HepG2 (cell line): ENCODE measurements around the gene OMD. TPM values are rescaled to one million over a fixed set of nuclear protein-coding genes. Genes with fewer than 3 reads are reported as not detected.

Source experiments
- ATAC-seq: fragments of 200-7000 bp; cut with Tn5 transposase; 3 replicates; pipeline ENCODE4 v1.9.1; 2020; ENCODE audit warnings: mild to moderate bottlenecking, moderate library complexity
- BruUV-seq: library from RNA; stranded (reverse); fragments of 400-500 nt; replicated peaks from 2 replicates; lab custom pipeline; 2021; lab: Mats Ljungman, UMichigan
- CTCF ChIA-PET: fragments of 300-600 bp; formaldehyde crosslinking; extraction: SDS; loops from one replicate; lab custom pipeline; 2021; ENCODE audit warnings: low total read pairs, inconsistent platforms, low intra/inter-chr PET ratio; lab: Yijun Ruan, JAX
- POLR2A ChIA-PET: fragments of 350-600 bp; sonication (Branson Sonifier 250); formaldehyde crosslinking; loops from one replicate; lab custom pipeline; 2020; ENCODE audit warnings: antibody characterized with exemption, inconsistent platforms; lab: Yijun Ruan, JAX
- DNase-seq: peaks from one replicate; pipeline ENCODE4 v3.0.0-alpha.2; 2015; ENCODE audit warnings: low spot score
- FAIRE-seq: peaks from 3 replicates; lab custom pipeline; 2011; peaks lifted over from hg19 to GRCh38; lab: Jason Lieb, UNC
- H2AFZ ChIP-seq: one replicate; pipeline ENCODE4 v1.6.1; 2011; ENCODE audit warnings: low read length, inconsistent platforms
- H3K27ac ChIP-seq: fragments of 300-600 bp; 3 replicates; pipeline ENCODE4 v1.8.0; 2011; ENCODE audit warnings: mixed run types, mild to moderate bottlenecking, mixed read lengths, low read length, inconsistent platforms; ENCODE audit not compliant: insufficient read depth; ENCODE audit errors: extremely low read length
- H3K27me3 ChIP-seq, 2 experiments: fragments of 200-600 bp in 1 of 2; 2 replicates in 1 of 2; 3 replicates in 1 of 2; pipeline versions ENCODE4 v1.6.0 to v1.8.0; 2011; ENCODE audit warnings: low read length in 2 of 2, mild to moderate bottlenecking in 2 of 2, moderate library complexity in 2 of 2, inconsistent platforms in 1 of 2; ENCODE audit not compliant: insufficient read depth in 2 of 2, control insufficient read depth in 1 of 2
- H3K36me3 ChIP-seq, 2 experiments: fragments of 200-600 bp in 1 of 2; replicated peaks in 1 of 2; 2 replicates in 1 of 2; 3 replicates in 1 of 2; pipeline versions ENCODE4 v1.5.1 to v1.8.0; 2011; ENCODE audit warnings: low read length in 2 of 2, inconsistent platforms in 1 of 2; ENCODE audit not compliant: insufficient read depth in 2 of 2, control insufficient read depth in 1 of 2
- H3K4me1 ChIP-seq: 2 replicates; pipeline ENCODE4 v1.5.1; 2012; ENCODE audit warnings: low read length, inconsistent platforms; ENCODE audit not compliant: insufficient read depth
- H3K4me2 ChIP-seq: 2 replicates; pipeline ENCODE4 v1.6.0; 2011; ENCODE audit warnings: low read depth, low read length, inconsistent platforms
- H3K4me3 ChIP-seq, 3 experiments: fragments of 200-600 bp in 1 of 3; sonication (generic), shearing (Covaris generic) in 1 of 3; replicated peaks in 1 of 3; 2 replicates each; pipeline ENCODE4 v1.5.1; 2011 to 2016; ENCODE audit warnings: low read length in 3 of 3, inconsistent platforms in 2 of 3, low read depth in 2 of 3, mild to moderate bottlenecking in 2 of 3, control low read depth in 1 of 3, mixed read lengths in 1 of 3; ENCODE audit not compliant: insufficient read depth in 1 of 3
- H3K79me2 ChIP-seq: one replicate; pipeline ENCODE4 v1.6.1; 2011; ENCODE audit warnings: low read length, inconsistent platforms; ENCODE audit not compliant: insufficient read depth
- H3K9ac ChIP-seq: 2 replicates; pipeline ENCODE4 v1.6.0; 2011; ENCODE audit warnings: mild to moderate bottlenecking, low read depth, low read length, inconsistent platforms; ENCODE audit not compliant: insufficient read depth
- H3K9me3 ChIP-seq: 2 replicates; pipeline ENCODE4 v1.5.1; 2012; ENCODE audit warnings: mild to moderate bottlenecking, low read length
- H4K20me1 ChIP-seq: 2 replicates; pipeline ENCODE4 v1.6.0; 2011; ENCODE audit warnings: inconsistent platforms, mild to moderate bottlenecking, low read length, moderate library complexity; ENCODE audit not compliant: insufficient read depth
- CREB1 ChIP-seq, 2 experiments: fragments of 450-650 bp in 1 of 2; IDR thresholded peaks; 2 replicates each; pipeline ENCODE4 v1.6.1; 2016 to 2017; ENCODE audit warnings: control low read depth in 1 of 2, mild to moderate bottlenecking in 1 of 2, missing compliant biosample characterization in 1 of 2, missing genetic modification characterization in 1 of 2
- HNF4G ChIP-seq, 2 experiments: sonication (generic) in 1 of 2; formaldehyde crosslinking in 1 of 2; IDR thresholded peaks; 2 replicates each; pipeline versions ENCODE4 v1.4.0 to v1.6.1; 2011 to 2020; ENCODE audit warnings: borderline replicate concordance in 2 of 2, low read depth in 2 of 2, mild to moderate bottlenecking in 2 of 2, low read length in 1 of 2, missing genetic modification reagents in 1 of 2, moderate library complexity in 1 of 2
- HOXA5 ChIP-seq: sonication (generic); formaldehyde crosslinking; IDR thresholded peaks from 2 replicates; pipeline ENCODE4 v1.4.0; 2020; ENCODE audit warnings: missing genetic modification reagents
- MTF1 ChIP-seq: sonication (generic); formaldehyde crosslinking; IDR thresholded peaks from 2 replicates; pipeline ENCODE4 v1.5.0; 2020; ENCODE audit warnings: missing genetic modification reagents
- MXI1 ChIP-seq: IDR thresholded peaks from 3 replicates; pipeline ENCODE4 v1.6.1; 2012; ENCODE audit warnings: low read depth, low read length, inconsistent platforms, borderline replicate concordance
- NRL ChIP-seq: sonication (generic); formaldehyde crosslinking; IDR thresholded peaks from 2 replicates; pipeline ENCODE4 v1.5.0; 2020; ENCODE audit warnings: missing genetic modification reagents, mild to moderate bottlenecking, moderate library complexity, borderline replicate concordance
- PHF20 ChIP-seq: sonication (generic); formaldehyde crosslinking; IDR thresholded peaks from 2 replicates; pipeline ENCODE4 v1.5.0; 2020; ENCODE audit warnings: mild to moderate bottlenecking, missing genetic modification reagents
- XRCC5 ChIP-seq: fragments of 200-400 bp; formaldehyde crosslinking; optimal IDR thresholded peaks from 2 replicates; pipeline ENCODE3; 2017; ENCODE audit warnings: mild to moderate bottlenecking, low read length
- ZNF225 ChIP-seq: sonication (generic); formaldehyde crosslinking; IDR thresholded peaks from 2 replicates; pipeline ENCODE4 v1.4.0; 2020; ENCODE audit warnings: mild to moderate bottlenecking, missing genetic modification reagents
- ZNF331 ChIP-seq: sonication (generic); formaldehyde crosslinking; IDR thresholded peaks from 2 replicates; pipeline ENCODE4 v1.4.0; 2020; ENCODE audit warnings: missing genetic modification reagents
- ZNF367 ChIP-seq: sonication (generic); formaldehyde crosslinking; IDR thresholded peaks from 2 replicates; pipeline ENCODE4 v1.4.0; 2020; ENCODE audit warnings: missing genetic modification reagents, borderline replicate concordance
- ZNF878 ChIP-seq: sonication (generic); formaldehyde crosslinking; IDR thresholded peaks from 2 replicates; pipeline ENCODE4 v1.8.1; 2023; ENCODE audit warnings: mild to moderate bottlenecking, missing genetic modification reagents, moderate library complexity
- WGBS: methylation state at CpG from one replicate; pipeline ENCODE4 v1.1.6; 2017; ENCODE audit warnings: low lambda C conversion rate; 5-methylcytosine and 5-hydroxymethylcytosine counted together
- in situ Hi-C: cut with HindIII; loops from 2 replicates; pipeline ENCODE4 v1.10.0; 2017; ENCODE audit warnings: low pct_unique_long_range_greater_than_20kb; ENCODE audit not compliant: extremely low pct_ligation_motif_present
- intact Hi-C: fragments of 100-400 bp; cut with micrococcal nuclease; formaldehyde crosslinking; loops from one replicate; pipeline ENCODE4 v1.10.0; 2022; ENCODE audit not compliant: unreplicated experiment
- polyA plus RNA-seq, 8 experiments: library from polyadenylated mRNA; depleted of rRNA in 3 of 8; stranded (reverse) in 7 of 8; unstranded in 1 of 8; fragments of >200 nt; fragmentation: Illumina TruSeq in 4 of 8; extraction: Trizol in 4 of 8; gene quantifications; 2 replicates each; pipeline versions ENCODE4 v1.2.1 to v1.2.3, GENCODE V29; 2011 to 2016; ENCODE audit warnings: low read depth in 4 of 8, missing spikeins in 1 of 8, mixed read lengths in 1 of 8; ENCODE audit not compliant: insufficient read depth in 1 of 8
- total RNA-seq, 5 experiments: library from RNA; depleted of rRNA; stranded (reverse); fragments of >200 nt; fragmentation: Illumina TruSeq; extraction: Trizol; gene quantifications; 2 replicates each; pipeline ENCODE4 v1.2.3, GENCODE V29; 2016; ENCODE audit warnings: low read depth in 1 of 5
- TF ChIP-seq, protein P1 (sequence below): sonication (generic); formaldehyde crosslinking; IDR thresholded peaks from 2 replicates; pipeline ENCODE4 v1.9.0; 2021; ENCODE audit warnings: missing genetic modification reagents, mild to moderate bottlenecking, borderline replicate concordance
- TF ChIP-seq, protein P2 (sequence below): sonication (generic); formaldehyde crosslinking; IDR thresholded peaks from 2 replicates; pipeline ENCODE4 v1.4.0; 2020; ENCODE audit warnings: missing genetic modification reagents
- TF ChIP-seq, protein P3 (sequence below): sonication (generic); formaldehyde crosslinking; IDR thresholded peaks from 2 replicates; pipeline ENCODE4 v1.4.0; 2020; ENCODE audit warnings: low read depth, missing genetic modification reagents

The OMD gene
- total and polyA plus RNA-seq, 2 of the 13 experiments (the other 11 are each of a cell fraction or from before 2014, with no cell fraction given), result not detected

DNA sequence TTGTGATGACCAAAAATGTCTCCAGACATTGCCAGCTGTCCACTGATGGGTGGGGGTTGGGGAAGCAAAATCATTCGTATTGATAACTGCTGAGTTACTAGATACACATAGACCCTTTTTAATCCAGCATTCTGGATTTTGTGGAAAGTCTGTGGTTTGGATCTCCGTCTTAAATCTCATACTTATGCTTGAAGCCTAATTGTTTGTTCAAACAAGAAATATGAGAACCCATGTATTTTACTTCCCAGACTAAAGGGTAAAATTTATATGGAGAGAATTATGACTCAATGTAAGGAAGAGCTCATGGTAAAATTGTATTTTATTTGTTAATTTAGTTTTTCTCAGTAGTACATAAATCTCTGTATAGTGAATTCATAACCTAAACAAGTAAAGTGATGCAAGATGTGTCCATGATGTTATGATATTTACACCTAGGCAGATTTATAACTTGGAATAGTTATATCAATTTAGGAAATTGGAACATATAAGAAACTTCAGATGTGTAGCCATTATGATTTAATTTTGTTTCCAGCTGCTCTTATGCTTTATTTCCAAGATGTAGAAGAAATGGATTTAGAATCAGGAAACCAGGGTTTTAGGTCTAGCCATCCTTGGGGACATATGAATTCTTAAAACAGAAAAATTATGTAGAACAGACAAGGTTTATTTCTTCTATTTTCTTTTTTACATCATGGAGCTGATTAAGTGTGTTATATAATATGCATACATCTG, 15.4 kb downstream of the OMD start:
- H4K20me1 ChIP-seq, result no peaks in the 10 kb centered on the region
- H3K4me2 ChIP-seq, result no peak overlapping the region
- in situ Hi-C loops, result no loop called here
- no peak for DNase-seq
- H3K4me1 ChIP-seq, result no peaks in the 10 kb centered on the region
- H3K27ac ChIP-seq, result no peak overlapping the region
- H3K9me3 ChIP-seq, result no peaks in the 10 kb centered on the region
- no peaks in the 10 kb centered on the region for H3K79me2 ChIP-seq
- no peak overlapping the region for H3K4me3 ChIP-seq
- no peak overlapping the region for H3K9ac ChIP-seq
- CTCF ChIA-PET, result no interaction called here
- H2AFZ ChIP-seq, result no peak overlapping the region
- intact Hi-C loops, result no loop called here
- H3K36me3 ChIP-seq, result no peaks in the 10 kb centered on the region
- WGBS, result 95% methylated on average over 2 of the region's 2 CpGs
- POLR2A ChIA-PET, result no interaction called here
- BruUV-seq, result no TSS peak
- FAIRE-seq, result no peak
- ATAC-seq, result no peak
- H3K27me3 ChIP-seq, result no peaks in the 10 kb centered on the region
- no peak for TF ChIP-seq ZNF367 (CRISPR knock-in tag)
- TF ChIP-seq ZNF878 (CRISPR knock-in tag), result no peak
- TF ChIP-seq, protein P1, sequence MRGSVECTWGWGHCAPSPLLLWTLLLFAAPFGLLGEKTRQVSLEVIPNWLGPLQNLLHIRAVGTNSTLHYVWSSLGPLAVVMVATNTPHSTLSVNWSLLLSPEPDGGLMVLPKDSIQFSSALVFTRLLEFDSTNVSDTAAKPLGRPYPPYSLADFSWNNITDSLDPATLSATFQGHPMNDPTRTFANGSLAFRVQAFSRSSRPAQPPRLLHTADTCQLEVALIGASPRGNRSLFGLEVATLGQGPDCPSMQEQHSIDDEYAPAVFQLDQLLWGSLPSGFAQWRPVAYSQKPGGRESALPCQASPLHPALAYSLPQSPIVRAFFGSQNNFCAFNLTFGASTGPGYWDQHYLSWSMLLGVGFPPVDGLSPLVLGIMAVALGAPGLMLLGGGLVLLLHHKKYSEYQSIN (CRISPR knock-in tag), result no peak
- no peak for TF ChIP-seq HNF4G (IDR thresholded peaks at IDR 0.05; ENCODE audit: borderline replicate concordance, low read depth, low read length)
- TF ChIP-seq HNF4G (CRISPR knock-in tag; IDR thresholded peaks at IDR 0.05; ENCODE audit: borderline replicate concordance, low read depth), result no peak
- no peak for TF ChIP-seq HOXA5 (CRISPR knock-in tag)
- no peak for TF ChIP-seq MXI1
- TF ChIP-seq ZNF225 (CRISPR knock-in tag), result no peak
- TF ChIP-seq PHF20 (CRISPR knock-in tag), result no peak
- TF ChIP-seq NRL, result no peak
- TF ChIP-seq, protein P2, sequence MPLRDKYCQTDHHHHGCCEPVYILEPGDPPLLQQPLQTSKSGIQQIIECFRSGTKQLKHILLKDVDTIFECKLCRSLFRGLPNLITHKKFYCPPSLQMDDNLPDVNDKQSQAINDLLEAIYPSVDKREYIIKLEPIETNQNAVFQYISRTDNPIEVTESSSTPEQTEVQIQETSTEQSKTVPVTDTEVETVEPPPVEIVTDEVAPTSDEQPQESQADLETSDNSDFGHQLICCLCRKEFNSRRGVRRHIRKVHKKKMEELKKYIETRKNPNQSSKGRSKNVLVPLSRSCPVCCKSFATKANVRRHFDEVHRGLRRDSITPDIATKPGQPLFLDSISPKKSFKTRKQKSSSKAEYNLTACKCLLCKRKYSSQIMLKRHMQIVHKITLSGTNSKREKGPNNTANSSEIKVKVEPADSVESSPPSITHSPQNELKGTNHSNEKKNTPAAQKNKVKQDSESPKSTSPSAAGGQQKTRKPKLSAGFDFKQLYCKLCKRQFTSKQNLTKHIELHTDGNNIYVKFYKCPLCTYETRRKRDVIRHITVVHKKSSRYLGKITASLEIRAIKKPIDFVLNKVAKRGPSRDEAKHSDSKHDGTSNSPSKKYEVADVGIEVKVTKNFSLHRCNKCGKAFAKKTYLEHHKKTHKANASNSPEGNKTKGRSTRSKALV, result no peak
- TF ChIP-seq, protein P3, sequence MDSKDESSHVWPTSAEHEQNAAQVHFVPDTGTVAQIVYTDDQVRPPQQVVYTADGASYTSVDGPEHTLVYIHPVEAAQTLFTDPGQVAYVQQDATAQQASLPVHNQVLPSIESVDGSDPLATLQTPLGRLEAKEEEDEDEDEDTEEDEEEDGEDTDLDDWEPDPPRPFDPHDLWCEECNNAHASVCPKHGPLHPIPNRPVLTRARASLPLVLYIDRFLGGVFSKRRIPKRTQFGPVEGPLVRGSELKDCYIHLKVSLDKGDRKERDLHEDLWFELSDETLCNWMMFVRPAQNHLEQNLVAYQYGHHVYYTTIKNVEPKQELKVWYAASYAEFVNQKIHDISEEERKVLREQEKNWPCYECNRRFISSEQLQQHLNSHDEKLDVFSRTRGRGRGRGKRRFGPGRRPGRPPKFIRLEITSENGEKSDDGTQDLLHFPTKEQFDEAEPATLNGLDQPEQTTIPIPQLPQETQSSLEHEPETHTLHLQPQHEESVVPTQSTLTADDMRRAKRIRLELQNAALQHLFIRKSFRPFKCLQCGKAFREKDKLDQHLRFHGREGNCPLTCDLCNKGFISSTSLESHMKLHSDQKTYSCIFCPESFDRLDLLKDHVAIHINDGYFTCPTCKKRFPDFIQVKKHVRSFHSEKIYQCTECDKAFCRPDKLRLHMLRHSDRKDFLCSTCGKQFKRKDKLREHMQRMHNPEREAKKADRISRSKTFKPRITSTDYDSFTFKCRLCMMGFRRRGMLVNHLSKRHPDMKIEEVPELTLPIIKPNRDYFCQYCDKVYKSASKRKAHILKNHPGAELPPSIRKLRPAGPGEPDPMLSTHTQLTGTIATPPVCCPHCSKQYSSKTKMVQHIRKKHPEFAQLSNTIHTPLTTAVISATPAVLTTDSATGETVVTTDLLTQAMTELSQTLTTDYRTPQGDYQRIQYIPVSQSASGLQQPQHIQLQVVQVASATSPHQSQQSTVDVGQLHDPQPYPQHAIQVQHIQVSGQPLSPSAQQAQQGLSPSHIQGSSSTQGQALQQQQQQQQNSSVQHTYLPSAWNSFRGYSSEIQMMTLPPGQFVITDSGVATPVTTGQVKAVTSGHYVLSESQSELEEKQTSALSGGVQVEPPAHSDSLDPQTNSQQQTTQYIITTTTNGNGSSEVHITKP (CRISPR knock-in tag), result no peak
- TF ChIP-seq ZNF331 (CRISPR knock-in tag), result no peak
- TF ChIP-seq MTF1 (CRISPR knock-in tag), result no peak
- TF ChIP-seq XRCC5, result no peak
- no peak for TF ChIP-seq CREB1 (IDR thresholded peaks at IDR 0.05)
- no peak for TF ChIP-seq CREB1 (CRISPR knock-in tag; IDR thresholded peaks at IDR 0.05)
